Endothelial cell of umbilical vein (primary cell): Measurements from ENCODE around the gene SYNE1. TPM values are rescaled to one million over a fixed set of nuclear protein-coding genes. Genes with fewer than 3 reads are reported as not detected.

Source experiments
- BruUV-seq: library from RNA; stranded (reverse); fragments of 400-500 nt; replicated peaks from 2 replicates; lab custom pipeline; 2021; lab: Mats Ljungman, UMichigan
- CTCF ChIA-PET: fragments of 300-600, 350-600 bp; sonication (Branson Sonifier 250); formaldehyde crosslinking; loops from one replicate; lab custom pipeline; 2021; ENCODE audit warnings: antibody characterized with exemption, inconsistent platforms; lab: Charles Lee
- POLR2A ChIA-PET: fragments of 300-600, 350-600 bp; sonication (Branson Sonifier 250); formaldehyde crosslinking; loops from one replicate; lab custom pipeline; 2021; ENCODE audit warnings: antibody characterized with exemption, inconsistent platforms; lab: Charles Lee
- DNase-seq: peaks from one replicate; pipeline ENCODE4 v3.0.0-alpha.2; 2011; ENCODE audit warnings: low read depth, low spot score
- FAIRE-seq: peaks from 2 replicates; lab custom pipeline; 2011; peaks lifted over from hg19 to GRCh38; lab: Jason Lieb, UNC
- H2AFZ ChIP-seq: 2 replicates; pipeline ENCODE4 v1.6.0; 2012; ENCODE audit warnings: low read depth, low read length, control low read depth, inconsistent platforms
- H3K27ac ChIP-seq: 2 replicates; pipeline ENCODE4 v1.5.1; 2011; ENCODE audit warnings: low read depth, mild to moderate bottlenecking, control low read depth, low read length, moderate library complexity; ENCODE audit not compliant: insufficient read depth
- H3K27me3 ChIP-seq, 2 experiments: 2 replicates each; pipeline versions ENCODE4 v1.6.0 to v1.6.1; 2011; ENCODE audit warnings: low read length in 2 of 2, mixed read lengths in 1 of 2; ENCODE audit not compliant: control insufficient read depth in 2 of 2, insufficient read depth in 2 of 2
- H3K36me3 ChIP-seq, 2 experiments: 2 replicates in 1 of 2; 3 replicates in 1 of 2; pipeline ENCODE4 v1.5.1; 2011; ENCODE audit warnings: low read length in 2 of 2, mild to moderate bottlenecking in 1 of 2, moderate library complexity in 1 of 2; ENCODE audit not compliant: control insufficient read depth in 2 of 2, insufficient read depth in 2 of 2; ENCODE audit errors: extremely low read depth in 1 of 2
- H3K4me1 ChIP-seq: 3 replicates; pipeline ENCODE4 v1.5.1; 2011; ENCODE audit warnings: mild to moderate bottlenecking, low read length; ENCODE audit not compliant: control insufficient read depth, insufficient read depth; ENCODE audit errors: extremely low read depth
- H3K4me2 ChIP-seq: 2 replicates; pipeline ENCODE4 v1.6.1; 2011; ENCODE audit warnings: low read length, control low read depth, mixed read lengths; ENCODE audit not compliant: insufficient read depth
- H3K4me3 ChIP-seq, 3 experiments: fragments of 200-600 bp in 1 of 3; sonication (generic), shearing (Covaris generic) in 1 of 3; replicated peaks in 1 of 3; 2 replicates each; pipeline ENCODE4 v1.5.1; 2011 to 2016; ENCODE audit warnings: control low read depth in 3 of 3, low read length in 3 of 3, mild to moderate bottlenecking in 2 of 3, inconsistent platforms in 1 of 3, low read depth in 1 of 3, moderate library complexity in 1 of 3; ENCODE audit not compliant: insufficient read depth in 1 of 3
- H3K79me2 ChIP-seq: 2 replicates; pipeline ENCODE4 v1.6.0; 2012; ENCODE audit warnings: low read length, inconsistent platforms; ENCODE audit not compliant: control insufficient read depth, insufficient read depth
- H3K9ac ChIP-seq: replicated peaks from 2 replicates; pipeline ENCODE3; 2011; ENCODE audit warnings: low read length, control low read depth; ENCODE audit not compliant: insufficient read depth; ENCODE audit errors: extremely low read depth
- H3K9me1 ChIP-seq: replicated peaks from 3 replicates; pipeline ENCODE4 v1.6.0; 2011; ENCODE audit warnings: mild to moderate bottlenecking, low read length; ENCODE audit not compliant: control insufficient read depth, insufficient read depth; ENCODE audit errors: extremely low read depth
- H3K9me3 ChIP-seq: replicated peaks from 2 replicates; pipeline ENCODE4 v1.5.1; 2012; ENCODE audit warnings: low read length, inconsistent platforms; ENCODE audit not compliant: control insufficient read depth, insufficient read depth
- H4K20me1 ChIP-seq: replicated peaks from 2 replicates; pipeline ENCODE3; 2011; ENCODE audit warnings: mild to moderate bottlenecking, low read length; ENCODE audit not compliant: control insufficient read depth, insufficient read depth; ENCODE audit errors: extremely low read depth
- CTCF ChIP-seq, 2 donors: IDR thresholded peaks; 1 replicate in 1 of 2; 2 replicates in 1 of 2; pipeline ENCODE4 v1.5.1; 2011; ENCODE audit warnings: low read length in 2 of 2, mild to moderate bottlenecking in 2 of 2, moderate library complexity in 2 of 2, control low read depth in 1 of 2, inconsistent platforms in 1 of 2, low read depth in 1 of 2; ENCODE audit not compliant: insufficient read depth in 1 of 2; ENCODE audit errors: extremely low read depth in 1 of 2
- FOS ChIP-seq: IDR thresholded peaks from 2 replicates; pipeline ENCODE4 v1.6.1; 2011; ENCODE audit warnings: mild to moderate bottlenecking, low read length, moderate library complexity, borderline replicate concordance; ENCODE audit not compliant: insufficient read depth
- GATA2 ChIP-seq: IDR thresholded peaks from 2 replicates; pipeline ENCODE4 v1.7.0; 2011; ENCODE audit warnings: low read depth, mild to moderate bottlenecking, moderate library complexity, mixed read lengths, low read length; ENCODE audit not compliant: insufficient read length, insufficient read depth
- JUN ChIP-seq: IDR thresholded peaks from 2 replicates; pipeline ENCODE4 v1.6.1; 2011; ENCODE audit warnings: borderline replicate concordance, low read depth; ENCODE audit not compliant: insufficient read length, insufficient read depth
- MAX ChIP-seq: IDR thresholded peaks from 2 replicates; pipeline ENCODE4 v1.6.1; 2011; ENCODE audit not compliant: insufficient read depth, insufficient read length
- dilution Hi-C: fragments of 300-500 bp; cut with MboI; formaldehyde crosslinking; loops from one replicate; pipeline ENCODE4 v1.15.0; 2019; ENCODE audit warnings: low sequenced_read_pairs; ENCODE audit not compliant: extremely low pct_ligation_motif_present
- intact Hi-C: fragments of 100-400 bp; cut with micrococcal nuclease; formaldehyde crosslinking; loops from one replicate; pipeline ENCODE4 v1.10.0; 2022
- polyA plus RNA-seq, 4 experiments: library from polyadenylated mRNA; depleted of rRNA in 3 of 4; stranded (reverse) in 3 of 4; unstranded in 1 of 4; fragments of >200 nt; gene quantifications; 2 replicates each; pipeline versions ENCODE4 v1.2.1 to v1.2.3, GENCODE V29; 2011 to 2012; ENCODE audit warnings: missing spikeins in 1 of 4
- total RNA-seq: library from RNA; stranded (reverse); gene quantifications from 2 replicates; pipeline ENCODE4 v1.2.3, GENCODE V29; 2021

The SYNE1 gene
- total and polyA plus RNA-seq, 2 donors (not counting 3 experiments of a cell fraction or from before 2014, with no cell fraction given): 26.5 to 52.3 TPM

- POLR2A ChIA-PET: no interaction called here
- H3K9me1 ChIP-seq: no peaks in the 10 kb centered on the region
- no peak for FAIRE-seq
- no peaks in the 10 kb centered on the region for H3K27me3 ChIP-seq
- no peak overlapping the region for H3K9ac ChIP-seq
- intact Hi-C loops (loop anchor here (2.0 to 5.0 kb wide), 2 partner anchors 66 to 1452 kb away; no protein-coding TSS in a partner anchor), dilution Hi-C loops (no loop called here)
- peak overlapping the region; percentile 87 for H3K27ac ChIP-seq
- TSS peak; percentile 62 for BruUV-seq
- H2AFZ ChIP-seq: peak overlapping the region; percentile 21
- no peaks in the 10 kb centered on the region for H3K9me3 ChIP-seq
- CTCF ChIA-PET: interaction anchor here (1.5 to 5.5 kb wide), 2 partner anchors 13 to 24 kb away, joined by 5 to 26 read pairs; no protein-coding TSS in a partner anchor
- H4K20me1 ChIP-seq: no peaks in the 10 kb centered on the region
- peak overlapping the region; percentile 8 for H3K4me2 ChIP-seq
- peaks cover 32% of the 10 kb centered on the region for H3K4me1 ChIP-seq
- no peaks in the 10 kb centered on the region for H3K79me2 ChIP-seq
- no peak for TF ChIP-seq JUN
- TF ChIP-seq CTCF (IDR thresholded peaks at IDR 0.05; ENCODE audit: extremely low read depth in 1 of 2, insufficient read depth in 1 of 2, low read depth in 1 of 2, low read length in 2 of 2): peak in 1 of 2 donors; percentile 10
- no peak for DNase-seq
- H3K4me3 ChIP-seq: no peak overlapping the region
- H3K36me3 ChIP-seq: no peaks in the 10 kb centered on the region
Observed at GRCh38 chr6:152314483-152314832, 322.7 kb downstream of the SYNE1 start.

GRCh38 chr6:152313542-152314482 is 323.4 kb downstream of the SYNE1 start:
- POLR2A ChIA-PET: no interaction called here
- Histone ChIP-seq H3K9me1 (no peaks in the 10 kb centered on the region), H3K36me3 (no peaks in the 10 kb centered on the region), H3K27me3 (no peaks in the 10 kb centered on the region), H3K9me3 (no peaks in the 10 kb centered on the region), H3K79me2 (no peaks in the 10 kb centered on the region), H2AFZ (peak overlapping the region; percentile 70), H3K27ac (peak overlapping the region; percentile 87), H3K9ac (peak overlapping the region; percentile 20), H3K4me1 (peaks cover 32% of the 10 kb centered on the region), H4K20me1 (no peaks in the 10 kb centered on the region), H3K4me3 (no peak overlapping the region), H3K4me2 (peak overlapping the region; percentile 8)
- CTCF ChIA-PET: interaction anchor here (0.7 to 5.5 kb wide), 3 partner anchors 12 to 693 kb away, joined by 3 to 26 read pairs (median 5); no protein-coding TSS in a partner anchor
- FAIRE-seq: peak; percentile 4
- BruUV-seq: TSS peak; percentile 1
- peak; percentile 77 for DNase-seq
- intact Hi-C loops (loop anchor here (2.0 to 5.0 kb wide), 2 partner anchors 67 to 1452 kb away; no protein-coding TSS in a partner anchor), dilution Hi-C loops (no loop called here)
- no peak for TF ChIP-seq MAX
- peak; percentile 74 for TF ChIP-seq GATA2
- TF ChIP-seq JUN: peak; percentile 36
- TF ChIP-seq FOS: peak; percentile 13
